Fibroblast of lung (primary cell): ENCODE measurements around the gene FOXQ1.

ENCODE experiments used
- EZH2 ChIP-seq: IDR thresholded peaks from 2 replicates; pipeline ENCODE4 v1.5.1; 2012; ENCODE audit warnings: low read length, control low read depth, mild to moderate bottlenecking; ENCODE audit errors: missing control alignments
- TF ChIP-seq, protein P1 (sequence below), 2 donors: IDR thresholded peaks in 1 of 2; conservative IDR thresholded peaks in 1 of 2; 1 replicate in 1 of 2; 2 replicates in 1 of 2; pipeline ENCODE4 v1.5.1; 2011 to 2012; ENCODE audit warnings: low read length in 2 of 2, control low read depth in 1 of 2, inconsistent platforms in 1 of 2, low read depth in 1 of 2, mild to moderate bottlenecking in 1 of 2

DNA sequence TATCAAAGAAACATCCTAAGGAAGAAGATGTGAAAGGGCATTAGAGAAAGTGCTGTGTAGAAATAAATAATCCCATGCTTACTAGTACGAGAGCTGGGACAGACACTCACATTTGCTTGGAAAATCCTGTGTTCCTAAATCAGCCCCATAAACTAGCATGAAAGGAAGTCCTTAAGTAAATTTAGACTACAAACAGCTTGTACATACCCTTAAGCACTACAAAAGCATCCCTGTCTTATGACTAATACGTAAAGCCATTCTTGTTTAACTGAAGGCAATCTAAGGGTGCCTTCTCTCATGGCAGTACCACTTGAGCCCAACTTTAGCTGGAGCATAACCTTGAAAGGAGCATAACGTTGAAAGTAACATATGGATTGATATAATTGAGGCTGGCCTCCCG is 15.4 kb upstream of the FOXQ1 start:
- TF ChIP-seq, protein P1, sequence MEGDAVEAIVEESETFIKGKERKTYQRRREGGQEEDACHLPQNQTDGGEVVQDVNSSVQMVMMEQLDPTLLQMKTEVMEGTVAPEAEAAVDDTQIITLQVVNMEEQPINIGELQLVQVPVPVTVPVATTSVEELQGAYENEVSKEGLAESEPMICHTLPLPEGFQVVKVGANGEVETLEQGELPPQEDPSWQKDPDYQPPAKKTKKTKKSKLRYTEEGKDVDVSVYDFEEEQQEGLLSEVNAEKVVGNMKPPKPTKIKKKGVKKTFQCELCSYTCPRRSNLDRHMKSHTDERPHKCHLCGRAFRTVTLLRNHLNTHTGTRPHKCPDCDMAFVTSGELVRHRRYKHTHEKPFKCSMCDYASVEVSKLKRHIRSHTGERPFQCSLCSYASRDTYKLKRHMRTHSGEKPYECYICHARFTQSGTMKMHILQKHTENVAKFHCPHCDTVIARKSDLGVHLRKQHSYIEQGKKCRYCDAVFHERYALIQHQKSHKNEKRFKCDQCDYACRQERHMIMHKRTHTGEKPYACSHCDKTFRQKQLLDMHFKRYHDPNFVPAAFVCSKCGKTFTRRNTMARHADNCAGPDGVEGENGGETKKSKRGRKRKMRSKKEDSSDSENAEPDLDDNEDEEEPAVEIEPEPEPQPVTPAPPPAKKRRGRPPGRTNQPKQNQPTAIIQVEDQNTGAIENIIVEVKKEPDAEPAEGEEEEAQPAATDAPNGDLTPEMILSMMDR (conservative IDR thresholded peaks at IDR 0.05 in 1 of 2, IDR thresholded peaks at IDR 0.05 in 1 of 2; ENCODE audit: low read depth in 1 of 2, low read length in 2 of 2): no peak
- TF ChIP-seq EZH2: no peak
